KMS-11 (cell line): Measurements from ENCODE around the gene DNAJC27.

Experiments used
- H2AFZ ChIP-seq: fragments of 200-600 bp; sonication (generic); 2 replicates; pipeline ENCODE4 v1.6.1; 2016; ENCODE audit warnings: antibody characterized with exemption, mixed run types, low read depth
- H3K27ac ChIP-seq: fragments of 200-600 bp; sonication (generic); 2 replicates; pipeline ENCODE4 v1.6.1; 2016; ENCODE audit warnings: mild to moderate bottlenecking, mixed run types
- H3K27me3 ChIP-seq: fragments of 200-600 bp; sonication (generic); 2 replicates; pipeline ENCODE4 v1.6.1; 2017; ENCODE audit warnings: mild to moderate bottlenecking, low read depth, mixed run types, moderate library complexity; ENCODE audit not compliant: insufficient read depth
- H3K36me3 ChIP-seq: fragments of 200-600 bp; sonication (generic); 2 replicates; pipeline ENCODE4 v1.6.1; 2017; ENCODE audit warnings: mild to moderate bottlenecking, mixed run types; ENCODE audit not compliant: insufficient read depth
- H3K4me1 ChIP-seq: fragments of 200-600 bp; sonication (generic); 2 replicates; pipeline ENCODE4 v1.6.1; 2016; ENCODE audit warnings: mild to moderate bottlenecking, low read depth, mixed run types; ENCODE audit not compliant: poor library complexity, severe bottlenecking
- H3K4me2 ChIP-seq: fragments of 200-600 bp; sonication (generic); 2 replicates; pipeline ENCODE4 v1.7.0; 2016; ENCODE audit warnings: mild to moderate bottlenecking, mixed run types
- H3K4me3 ChIP-seq: fragments of 200-600 bp; sonication (generic); IDR thresholded peaks from 2 replicates; pipeline ENCODE4 v1.6.1; 2017; ENCODE audit warnings: low read depth, low read length, mixed read lengths; ENCODE audit not compliant: insufficient read depth
- H3K79me2 ChIP-seq: fragments of 200-600 bp; sonication (generic); 2 replicates; pipeline ENCODE4 v1.6.1; 2016; ENCODE audit warnings: low read depth, mixed run types; ENCODE audit not compliant: insufficient read depth
- H3K9ac ChIP-seq: fragments of 200-600 bp; sonication (generic); 2 replicates; pipeline ENCODE4 v1.6.1; 2016; ENCODE audit warnings: mild to moderate bottlenecking, mixed run types
- H4K20me1 ChIP-seq: fragments of 200-600 bp; sonication (generic); 2 replicates; pipeline ENCODE4 v1.6.1; 2016; ENCODE audit warnings: mild to moderate bottlenecking, mixed run types; ENCODE audit not compliant: insufficient read depth
- CTCF ChIP-seq: fragments of 200-600 bp; sonication (generic); conservative IDR thresholded peaks from 2 replicates; pipeline ENCODE4 v1.6.1; 2017; ENCODE audit warnings: low read depth, mild to moderate bottlenecking, antibody characterized with exemption, low read length, moderate library complexity, mixed read lengths

Gene DNAJC27

GRCh38 chr2:24920098-24920808 lies 51.5 kb downstream of the DNAJC27 start, which contains the start of gene ADCY3:
Gene ADCY3, minus strand, starts transcription at chr2:24920237. Its CDS starts 1,250 bp downstream, at chr2:24918987.
- Histone ChIP-seq H3K4me3 (peak within 1 kb of the TSS; percentile 93), H3K27ac (peak within 1 kb of the TSS; percentile 63), H3K9ac (peak within 1 kb of the TSS; percentile 72), H2AFZ (peak within 1 kb of the TSS; percentile 89), H4K20me1 (no peaks in the 10 kb centered on the region), H3K27me3 (no peaks in the 10 kb centered on the region), H3K4me2 (peak within 1 kb of the TSS; percentile 95), H3K4me1 (peaks cover 29% of the 10 kb centered on the region), H3K36me3 (no peaks in the 10 kb centered on the region), H3K79me2 (peaks cover 34% of the 10 kb centered on the region)
- TF ChIP-seq CTCF: no peak

- no peaks in the 10 kb centered on the region for H3K27me3 ChIP-seq
- H4K20me1 ChIP-seq: no peaks in the 10 kb centered on the region
- H2AFZ ChIP-seq: peak overlapping the region; percentile 71
- H3K4me3 ChIP-seq: no peak overlapping the region
- H3K9ac ChIP-seq: peak overlapping the region; percentile 72
- peak overlapping the region; percentile 63 for H3K27ac ChIP-seq
- H3K4me2 ChIP-seq: peak overlapping the region; percentile 61
- TF ChIP-seq CTCF: no peak
- peaks cover 38% of the 10 kb centered on the region for H3K79me2 ChIP-seq
- H3K4me1 ChIP-seq: peaks cover 29% of the 10 kb centered on the region
- no peaks in the 10 kb centered on the region for H3K36me3 ChIP-seq
These were observed 52.2 kb downstream of the DNAJC27 start for GRCh38 chr2:24919506-24920097.

- H3K4me1 ChIP-seq: peaks cover 29% of the 10 kb centered on the region
- H3K79me2 ChIP-seq: peaks cover 38% of the 10 kb centered on the region
These were observed 52.7 kb downstream of the DNAJC27 start for GRCh38 chr2:24919037-24919505.

More at GRCh38 chr2:24919037-24919505, 52.7 kb downstream of the DNAJC27 start:
- no peak for TF ChIP-seq CTCF
- Histone ChIP-seq H3K9ac (peak overlapping the region; percentile 72), H3K27ac (peak overlapping the region; percentile 63), H3K4me2 (peak overlapping the region; percentile 61), H2AFZ (peak overlapping the region; percentile 71), H3K27me3 (no peaks in the 10 kb centered on the region), H3K36me3 (no peaks in the 10 kb centered on the region), H3K4me3 (no peak overlapping the region), H4K20me1 (no peaks in the 10 kb centered on the region)
